ENCODE results near the gene COMTD1.

COMTD1 gene

DNA sequence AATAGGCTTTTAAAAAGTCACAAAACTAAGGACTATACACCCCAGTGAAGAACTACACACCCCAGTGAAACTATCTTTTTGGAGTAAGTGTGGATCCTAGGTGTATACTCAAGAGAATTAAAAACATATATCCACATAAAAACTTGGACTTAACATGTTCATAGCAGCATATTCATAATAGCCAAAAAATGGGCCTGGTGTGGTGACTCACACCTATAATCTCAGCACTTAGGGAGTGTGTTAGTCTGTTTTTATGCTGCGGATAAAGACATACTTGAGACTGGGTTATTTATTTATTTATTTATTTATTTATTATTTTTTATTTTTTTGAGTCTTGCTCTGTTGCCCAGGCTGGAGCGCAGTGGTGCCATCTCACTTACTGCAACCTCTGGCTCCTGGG, 19.0 kb upstream of the COMTD1 start:
- no peak overlapping the region for H3K4me2 ChIP-seq (ENCODE audit: low read length)
- H3K4me3 ChIP-seq (ENCODE audit: low read depth, low read length), result no peak overlapping the region
- no peak for TF ChIP-seq CTCF (IDR thresholded peaks at IDR 0.05)
- no peaks in the 10 kb centered on the region for H3K4me1 ChIP-seq
- no peak overlapping the region for H3K27ac ChIP-seq
- H2AFZ ChIP-seq, result no peak overlapping the region
- H3K9me3 ChIP-seq (ENCODE audit: control insufficient read depth, low read length), result peaks cover 7% of the 10 kb centered on the region
- no peaks in the 10 kb centered on the region for H3K79me2 ChIP-seq
- no peaks in the 10 kb centered on the region for H3K36me3 ChIP-seq (ENCODE audit: control insufficient read depth, insufficient read depth, low read length)
- H3K9ac ChIP-seq, result no peak overlapping the region
- no peaks in the 10 kb centered on the region for H3K27me3 ChIP-seq (ENCODE audit: control insufficient read depth, insufficient read depth, low read length)

- Histone ChIP-seq H3K36me3 (ENCODE audit: control insufficient read depth, insufficient read depth, low read length) (no peaks in the 10 kb centered on the region), H3K9me3 (ENCODE audit: control insufficient read depth, low read length) (peaks cover 7% of the 10 kb centered on the region), H3K79me2 (no peaks in the 10 kb centered on the region), H3K27me3 (ENCODE audit: control insufficient read depth, insufficient read depth, low read length) (no peaks in the 10 kb centered on the region), H3K27ac (no peak overlapping the region), H3K4me2 (ENCODE audit: low read length) (no peak overlapping the region), H3K4me1 (no peaks in the 10 kb centered on the region), H3K9ac (no peak overlapping the region), H3K4me3 (ENCODE audit: low read depth, low read length) (no peak overlapping the region), H2AFZ (no peak overlapping the region)
- no peak for TF ChIP-seq CTCF (IDR thresholded peaks at IDR 0.05)
Observed at GRCh38 chr10:75253281-75254220, 17.8 kb upstream of the COMTD1 start.

DNA sequence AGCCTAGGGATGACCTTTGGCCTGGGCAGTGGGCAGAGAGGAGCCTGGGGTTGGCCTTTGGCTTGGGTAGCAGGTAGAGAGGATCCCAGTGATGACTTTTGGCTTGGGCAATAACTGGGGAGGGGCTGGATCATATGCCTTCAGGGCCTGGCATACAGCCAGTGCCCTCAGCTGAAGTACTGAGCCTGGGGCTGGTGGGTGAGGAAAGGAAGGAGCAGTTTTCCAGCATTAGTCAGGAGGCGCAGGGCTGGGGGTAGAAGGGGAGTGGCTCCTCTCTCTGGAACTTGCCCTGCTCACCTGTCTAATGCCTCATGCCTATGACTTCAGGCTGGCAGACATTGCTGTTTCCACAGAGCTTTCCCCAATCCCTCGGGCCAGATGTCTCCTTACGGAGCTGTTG, 15.2 kb upstream of the COMTD1 start:
- H3K9me3 ChIP-seq (ENCODE audit: control insufficient read depth, low read length), result peaks cover 7% of the 10 kb centered on the region
- H3K4me2 ChIP-seq (ENCODE audit: low read length), result no peak overlapping the region
- no peaks in the 10 kb centered on the region for H3K4me1 ChIP-seq
- H3K36me3 ChIP-seq (ENCODE audit: control insufficient read depth, insufficient read depth, low read length), result no peaks in the 10 kb centered on the region
- H3K9ac ChIP-seq, result no peak overlapping the region
- H2AFZ ChIP-seq, result no peak overlapping the region
- TF ChIP-seq CTCF (IDR thresholded peaks at IDR 0.05), result no peak
- no peak overlapping the region for H3K27ac ChIP-seq
- H3K27me3 ChIP-seq (ENCODE audit: control insufficient read depth, insufficient read depth, low read length), result no peaks in the 10 kb centered on the region
- H3K4me3 ChIP-seq (ENCODE audit: low read depth, low read length), result no peak overlapping the region
- H3K79me2 ChIP-seq, result no peaks in the 10 kb centered on the region

DNA sequence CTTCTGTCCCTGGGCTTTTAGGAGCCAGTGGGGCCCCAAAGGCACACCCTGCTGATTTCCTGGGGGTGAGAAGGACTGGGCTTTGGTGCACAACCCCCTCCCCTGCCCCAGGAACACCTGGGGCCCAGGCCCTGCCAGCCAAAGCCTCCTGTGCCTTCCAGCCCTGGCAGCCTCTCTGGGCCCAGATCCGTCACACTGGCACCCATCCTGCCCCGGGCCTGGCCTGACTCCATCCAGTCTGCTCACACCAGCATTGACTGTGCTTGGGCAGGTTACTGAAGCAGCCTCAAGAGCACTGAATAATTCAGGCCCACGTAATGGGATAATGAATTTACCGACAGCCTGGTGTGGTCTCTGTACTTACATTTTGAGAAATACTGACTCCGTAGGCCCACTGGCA, 12.0 kb upstream of the COMTD1 start:
- Histone ChIP-seq H3K36me3 (ENCODE audit: control insufficient read depth, insufficient read depth, low read length) (no peaks in the 10 kb centered on the region), H3K9ac (no peak overlapping the region), H3K4me2 (ENCODE audit: low read length) (no peak overlapping the region), H3K4me3 (ENCODE audit: low read depth, low read length) (no peak overlapping the region), H3K27ac (no peak overlapping the region), H3K4me1 (no peaks in the 10 kb centered on the region), H2AFZ (no peak overlapping the region), H3K79me2 (no peaks in the 10 kb centered on the region), H3K27me3 (ENCODE audit: control insufficient read depth, insufficient read depth, low read length) (no peaks in the 10 kb centered on the region), H3K9me3 (ENCODE audit: control insufficient read depth, low read length) (no peaks in the 10 kb centered on the region)
- TF ChIP-seq CTCF (IDR thresholded peaks at IDR 0.05), result no peak

GRCh38 chr10:75246506-75246905, 10.7 kb upstream of the COMTD1 start:
- Histone ChIP-seq H3K4me3 (ENCODE audit: low read depth, low read length) (no peak overlapping the region), H3K79me2 (no peaks in the 10 kb centered on the region), H3K36me3 (ENCODE audit: control insufficient read depth, insufficient read depth, low read length) (no peaks in the 10 kb centered on the region), H3K4me2 (ENCODE audit: low read length) (no peak overlapping the region), H2AFZ (no peak overlapping the region), H3K9ac (no peak overlapping the region), H3K27ac (no peak overlapping the region), H3K27me3 (ENCODE audit: control insufficient read depth, insufficient read depth, low read length) (no peaks in the 10 kb centered on the region), H3K4me1 (no peaks in the 10 kb centered on the region), H3K9me3 (ENCODE audit: control insufficient read depth, low read length) (no peaks in the 10 kb centered on the region)
- TF ChIP-seq CTCF (IDR thresholded peaks at IDR 0.05), result no peak

Measured in parathyroid adenoma (tissue), 2 donors.